Measurements from ENCODE around the gene OBP2B.
"Not testable (repeated sequence)": the region's sequence is repeated elsewhere in the genome, so short reads cannot be mapped to it uniquely, and the experiment has no call there.

OBP2B gene

DNA sequence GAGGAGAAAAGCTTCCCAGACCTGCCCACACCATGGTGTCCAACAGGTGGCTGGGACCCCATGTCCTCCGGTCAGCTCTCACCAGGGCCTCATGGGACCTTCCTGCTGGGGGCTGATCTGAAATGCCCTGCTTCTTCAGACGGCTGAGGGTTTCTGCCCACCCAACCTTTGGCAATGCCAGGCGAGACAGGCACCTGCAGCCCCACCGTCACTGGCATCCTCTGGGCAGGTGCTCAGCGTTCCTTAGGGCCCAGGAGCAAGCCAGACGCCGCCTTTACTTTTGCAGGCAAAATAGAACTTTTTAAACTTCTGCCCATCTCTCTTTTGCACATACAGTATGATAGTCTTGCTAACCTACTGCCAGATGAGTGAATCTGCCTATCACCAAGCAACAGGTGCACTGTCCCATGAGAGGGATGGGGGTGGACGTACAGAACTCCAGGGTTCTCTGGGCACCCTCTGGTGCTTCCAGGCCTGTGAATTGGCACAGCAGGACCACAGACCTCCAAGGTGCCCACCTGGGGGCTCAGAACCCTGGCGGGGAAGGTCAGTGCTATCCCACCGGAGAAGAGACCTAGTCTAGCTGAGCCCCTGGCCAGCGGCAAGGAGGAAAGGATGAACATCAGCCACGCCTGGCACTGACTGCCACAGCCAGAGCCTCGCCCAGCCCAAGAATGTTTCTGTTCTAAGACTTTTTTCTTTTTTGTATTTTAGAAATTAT is 7.5 kb downstream of the OBP2B start:
- no peak for DNase-seq (ENCODE audit: low read depth)

DNA sequence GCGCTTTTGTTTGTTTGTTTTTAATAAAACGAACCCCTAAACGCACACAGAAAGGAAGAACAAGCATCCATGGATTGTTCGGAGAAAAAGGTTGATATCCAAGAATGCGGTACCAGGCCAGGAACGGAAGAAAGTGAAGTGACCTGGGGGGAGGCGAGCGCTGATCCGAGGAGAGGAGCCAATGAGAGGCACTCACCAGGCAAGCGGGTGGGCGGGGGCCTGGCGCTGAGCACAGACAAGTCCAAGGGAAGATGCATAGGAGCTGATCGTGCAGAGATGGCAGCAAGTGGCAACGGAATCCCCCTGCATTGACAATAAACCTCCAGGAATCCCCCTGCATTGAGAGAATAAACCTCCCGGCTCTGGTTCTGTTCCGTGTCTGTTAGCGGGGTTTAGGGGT is 8.4 kb downstream of the OBP2B start:
- no peak for DNase-seq (ENCODE audit: low read depth)

DNA sequence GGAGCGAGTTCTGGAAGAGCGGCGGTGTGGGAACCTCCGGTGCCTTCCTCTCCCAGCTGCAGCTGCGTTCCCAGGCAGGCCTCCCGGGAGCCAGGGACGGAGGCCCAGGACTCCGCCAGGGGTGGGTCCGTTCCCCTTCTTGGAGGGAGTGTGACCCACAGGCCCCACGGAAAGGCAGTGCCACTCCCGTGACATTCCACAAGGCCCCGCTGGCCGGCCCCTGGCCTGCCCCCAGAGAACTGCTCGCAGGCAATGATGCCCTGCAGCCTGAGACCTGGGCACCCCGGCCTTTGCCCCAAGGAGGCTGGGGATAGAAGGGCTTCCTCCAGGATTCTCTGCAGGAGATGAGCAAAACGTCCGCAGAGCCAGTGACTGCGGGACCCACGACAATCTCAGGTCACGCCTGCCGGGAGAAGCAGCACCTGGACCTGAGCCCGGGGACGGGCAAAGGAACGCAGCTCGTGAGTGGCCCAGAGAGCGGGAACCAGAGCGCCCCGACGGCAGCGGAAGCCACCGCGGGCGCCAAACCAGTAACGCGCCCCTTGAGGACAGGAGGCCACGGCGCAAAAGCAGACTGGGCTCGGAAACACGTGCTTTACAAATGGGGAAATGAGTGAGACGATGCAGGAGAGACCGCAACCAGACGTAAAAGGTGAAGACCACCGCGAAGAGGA is 9.3 kb downstream of the OBP2B start:
- no peak for DNase-seq (ENCODE audit: low read depth)

DNA sequence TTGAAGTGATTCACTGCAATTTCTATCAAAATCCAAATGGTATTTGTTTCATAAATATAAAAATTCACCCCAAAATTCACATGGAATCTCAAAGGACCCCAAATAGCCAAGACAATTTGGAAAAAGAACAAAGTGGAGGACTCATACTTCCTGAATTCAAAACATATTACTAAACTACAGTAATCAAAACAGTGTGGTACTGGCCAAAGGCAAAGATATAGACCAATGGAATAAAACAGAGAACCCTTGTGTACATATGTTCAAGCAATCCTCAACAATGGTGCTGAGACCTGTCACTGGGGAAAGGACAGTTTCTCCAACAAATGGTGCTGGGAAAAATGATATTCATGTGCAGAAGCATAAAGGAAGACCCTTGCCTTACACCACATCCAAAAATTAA is 14.0 kb downstream of the OBP2B start:
- DNase-seq (ENCODE audit: low read depth), result no peak

DNA sequence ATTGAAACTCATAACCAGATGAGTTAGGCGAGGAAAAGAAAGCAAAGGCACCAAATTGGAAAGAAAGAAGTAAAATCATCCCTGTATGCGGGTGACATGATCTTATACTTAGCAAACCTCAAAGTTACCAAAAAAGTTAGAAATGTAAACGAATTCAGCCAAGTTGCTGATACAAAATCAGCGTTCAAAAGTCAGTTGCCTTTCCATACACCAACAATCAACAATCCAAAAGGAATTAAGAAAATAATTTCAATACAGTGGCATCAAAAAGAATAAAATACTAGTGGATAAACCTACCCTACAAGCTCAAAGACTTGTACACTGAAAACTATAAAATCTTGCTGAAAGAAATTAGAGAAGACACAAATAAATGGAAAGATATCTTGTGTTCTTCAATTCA is 14.5 kb downstream of the OBP2B start:
- no peak for DNase-seq (ENCODE audit: low read depth)

DNA sequence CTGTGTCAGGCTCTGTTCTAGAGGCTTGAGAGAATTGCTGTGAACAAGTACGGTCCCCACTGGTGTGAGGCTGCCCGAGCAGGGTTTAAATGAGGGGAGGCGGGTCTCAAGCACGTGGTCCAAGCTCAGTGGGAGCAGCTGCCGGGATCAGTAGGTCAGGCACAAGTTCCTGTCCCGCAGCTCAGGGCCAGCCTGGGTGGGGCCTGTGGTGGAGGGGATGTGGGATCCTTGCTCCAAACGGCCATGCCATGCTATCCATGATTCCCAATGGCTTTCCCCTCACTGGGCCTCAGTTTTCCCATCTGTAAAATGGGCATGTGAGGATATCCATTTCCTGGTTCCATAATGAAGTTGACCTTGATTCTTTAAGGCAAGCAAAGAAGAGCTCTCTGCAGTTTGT is 17.1 kb downstream of the OBP2B start:
- DNase-seq (ENCODE audit: low read depth), result no peak

DNA sequence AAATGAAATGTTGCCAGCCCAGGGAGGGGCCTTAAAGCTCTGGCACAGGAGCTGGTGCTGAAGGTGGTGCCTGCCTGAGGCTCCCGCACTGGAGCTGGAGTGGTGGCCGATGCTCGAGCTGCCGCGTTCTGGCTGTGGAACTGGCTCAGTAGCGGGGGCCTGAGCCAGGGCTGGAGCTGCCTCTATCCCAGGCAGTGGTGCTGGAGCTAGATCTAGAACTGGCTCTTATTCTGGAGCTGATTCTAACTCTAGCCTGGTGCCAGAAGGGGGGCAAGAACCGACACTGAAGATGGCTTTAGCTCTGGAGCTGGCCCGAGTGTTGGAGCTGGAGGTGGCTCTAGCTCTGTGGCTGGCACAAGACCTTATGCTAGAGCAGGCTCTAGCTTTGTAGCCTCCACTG is 19.2 kb downstream of the OBP2B start:
- no peak for DNase-seq (ENCODE audit: low read depth)

DNA sequence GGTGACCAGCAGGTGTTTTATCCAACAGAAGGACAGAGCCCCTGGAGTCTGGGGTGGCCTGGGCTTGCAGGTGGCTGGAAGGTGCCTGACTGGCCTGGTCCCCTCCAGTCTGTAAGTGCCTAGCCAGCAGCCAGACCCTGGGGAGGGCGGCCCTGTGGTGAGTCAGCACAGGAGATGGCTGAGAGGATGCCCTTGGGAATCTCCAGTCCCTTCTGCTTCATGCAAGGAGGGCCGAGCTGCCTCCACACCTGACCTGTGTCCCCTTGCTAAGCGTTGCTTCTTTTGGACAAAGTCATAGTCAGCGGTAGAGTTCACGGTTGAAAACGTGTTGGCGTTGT is 20.2 kb downstream of the OBP2B start:
- no peak for DNase-seq (ENCODE audit: low read depth)

DNA sequence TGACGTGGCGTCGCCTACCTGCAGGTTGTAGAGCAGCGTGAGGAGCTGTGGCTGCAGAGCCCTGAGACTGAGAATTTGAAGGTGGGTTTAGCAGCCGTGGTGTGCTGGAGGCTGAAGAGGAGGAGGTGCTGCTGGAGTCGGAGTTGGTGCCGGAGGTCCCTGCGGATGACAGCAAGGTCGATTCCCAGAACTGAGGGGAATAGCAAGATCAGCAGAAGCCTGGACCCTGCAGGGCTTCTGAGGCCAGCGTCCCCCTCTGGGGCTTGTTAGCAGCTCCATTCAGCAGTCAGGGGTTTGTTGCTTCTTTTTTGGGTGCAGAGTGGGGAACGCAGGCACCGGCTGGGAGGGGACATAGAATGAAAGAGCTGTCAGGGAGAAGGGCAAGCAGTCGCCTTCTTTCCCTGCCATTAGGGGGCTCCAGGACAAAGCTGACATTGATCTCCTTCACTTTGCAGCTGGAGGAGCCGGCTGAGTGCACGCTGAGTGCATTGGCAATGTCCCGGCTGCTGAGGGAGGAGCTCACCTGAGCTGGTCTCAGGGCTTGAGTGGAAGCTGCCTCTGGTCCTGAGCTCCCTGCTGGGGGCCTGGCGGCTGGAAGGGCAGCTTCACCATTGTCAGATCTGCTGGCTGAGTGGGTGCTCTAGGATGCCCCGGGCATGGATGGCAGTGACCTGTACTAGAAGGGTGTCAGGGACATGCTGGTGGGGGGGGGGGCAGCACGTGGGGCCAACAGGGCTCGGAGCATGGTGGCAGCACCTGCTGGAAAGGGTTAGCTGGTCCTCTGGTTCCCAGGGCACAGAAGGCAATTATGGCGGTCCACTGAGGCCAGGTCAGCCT is 20.8 kb downstream of the OBP2B start:
- DNase-seq (ENCODE audit: low read depth), result no peak

DNA sequence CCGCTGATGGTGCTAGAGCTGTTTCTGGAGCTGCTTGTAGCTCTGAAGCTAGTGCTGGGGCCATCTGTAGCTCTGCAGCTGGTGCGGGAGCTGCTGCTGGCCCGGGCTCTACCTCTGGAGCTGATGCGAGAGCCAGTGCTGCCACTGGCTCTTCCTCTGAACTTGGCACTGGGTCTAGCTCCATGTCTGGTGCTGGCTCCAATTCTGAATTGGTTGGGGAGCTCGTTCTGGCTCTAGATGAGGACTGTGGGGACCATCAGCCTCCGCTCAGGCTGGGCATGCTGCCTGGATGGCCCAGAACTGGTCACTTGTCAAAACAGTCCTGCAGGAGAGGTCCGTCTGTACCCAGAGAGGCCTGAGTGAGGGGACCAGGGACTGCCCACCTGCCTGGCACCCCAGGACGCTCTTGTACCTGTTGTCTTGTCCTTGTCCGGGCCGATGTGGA is 21.5 kb downstream of the OBP2B start:
- no peak for DNase-seq (ENCODE audit: low read depth)

DNA sequence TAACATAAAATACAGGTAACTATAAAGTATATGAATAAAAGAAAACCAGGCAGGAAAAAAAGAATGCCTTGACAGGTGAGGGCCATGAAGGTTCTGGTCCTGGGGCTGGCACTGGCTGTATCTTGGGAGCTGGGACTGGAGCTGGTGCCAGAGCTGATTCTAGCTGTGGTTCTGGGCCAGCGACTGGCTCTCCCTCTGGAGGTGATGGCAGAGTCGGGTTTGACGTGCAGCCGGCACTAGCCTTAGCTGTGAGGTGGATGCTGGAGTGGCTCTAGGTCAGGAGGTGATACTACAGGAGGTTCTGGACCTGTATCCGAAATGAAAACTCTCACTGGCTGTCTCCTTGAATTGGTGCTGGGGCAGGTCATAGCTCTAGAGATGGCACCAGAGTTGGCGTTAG is 22.3 kb downstream of the OBP2B start:
- no peak for DNase-seq (ENCODE audit: low read depth)

DNA sequence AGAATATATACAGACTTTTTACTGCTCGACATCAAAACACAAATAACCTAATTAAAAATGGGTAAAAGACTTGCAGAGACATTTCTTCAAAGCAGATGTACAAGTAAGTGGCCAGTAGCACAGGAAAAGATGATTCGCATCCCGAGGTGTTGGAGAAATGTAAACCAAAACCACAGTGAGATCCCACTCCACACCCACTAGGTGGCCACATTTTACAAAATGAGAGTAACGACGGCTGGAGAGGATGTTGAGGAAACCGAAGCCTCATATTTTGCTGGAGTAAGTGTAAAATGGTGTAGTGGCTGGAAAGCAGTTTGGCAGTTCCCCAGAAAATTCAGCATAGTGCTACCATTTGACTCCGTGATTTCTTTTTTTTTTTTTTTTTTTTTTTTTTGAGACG is 24.1 kb downstream of the OBP2B start:
- DNase-seq (ENCODE audit: low read depth), result no peak

DNA sequence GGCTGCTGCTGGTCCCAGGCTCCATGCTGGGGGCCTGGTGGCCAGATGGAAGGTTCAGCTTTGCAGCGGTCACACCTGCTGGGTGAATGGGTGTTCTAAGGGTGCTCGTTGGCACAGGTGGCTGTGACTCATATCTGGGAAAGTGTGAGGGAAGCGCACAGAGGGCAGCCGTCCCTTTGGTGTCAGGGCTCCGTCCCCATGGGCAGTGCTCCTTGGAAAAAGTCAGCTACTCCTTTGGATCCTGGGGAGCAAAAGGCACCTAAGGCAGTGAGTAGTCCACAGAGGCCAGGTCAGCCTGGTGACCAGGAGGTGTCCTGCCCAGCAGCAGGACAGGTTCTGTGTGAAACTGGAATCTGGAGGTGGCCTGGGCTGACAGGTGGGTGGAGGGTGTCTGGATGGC is 26.9 kb downstream of the OBP2B start:
- no peak for DNase-seq (ENCODE audit: low read depth)

DNA sequence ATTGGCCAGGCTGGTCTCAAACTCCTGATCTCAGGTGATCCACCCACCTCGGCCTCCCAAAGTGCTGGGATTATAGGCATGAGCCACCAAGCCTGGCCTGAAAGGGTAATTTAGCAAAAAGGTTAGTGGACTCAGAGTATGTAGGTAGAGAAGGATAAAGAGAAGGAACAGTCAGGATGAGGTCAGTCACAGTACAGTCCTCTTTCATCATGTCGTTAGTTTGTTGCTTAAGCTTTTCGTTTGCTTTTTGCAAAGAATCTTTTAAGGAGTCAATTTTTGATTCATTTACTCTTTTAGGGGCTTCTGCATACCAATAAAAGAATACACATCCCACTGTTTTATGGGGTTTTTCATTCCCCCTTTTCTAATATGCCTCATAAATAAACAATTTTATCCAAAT is 27.5 kb downstream of the OBP2B start:
- DNase-seq (ENCODE audit: low read depth), result no peak

DNA sequence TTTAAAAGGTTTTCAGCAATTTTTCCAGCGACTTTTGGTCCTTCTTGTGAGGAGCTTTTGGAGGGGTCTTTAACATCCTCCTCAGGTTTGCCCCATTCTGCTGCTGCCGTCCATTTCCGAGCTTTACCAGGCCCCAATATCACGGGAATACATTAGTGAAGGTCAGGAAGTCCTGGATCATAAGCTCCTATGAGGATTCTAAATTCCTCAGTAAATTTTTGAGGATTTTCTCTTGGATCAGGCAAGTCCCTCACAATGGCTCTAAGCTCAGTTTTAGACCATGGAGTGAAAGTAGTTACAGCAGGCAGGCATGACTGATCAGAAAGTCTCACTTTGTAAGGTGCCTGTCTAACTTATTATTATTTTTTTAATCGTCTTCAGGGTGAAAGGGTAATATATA is 28.1 kb downstream of the OBP2B start:
- DNase-seq (ENCODE audit: low read depth), result no peak

DNA sequence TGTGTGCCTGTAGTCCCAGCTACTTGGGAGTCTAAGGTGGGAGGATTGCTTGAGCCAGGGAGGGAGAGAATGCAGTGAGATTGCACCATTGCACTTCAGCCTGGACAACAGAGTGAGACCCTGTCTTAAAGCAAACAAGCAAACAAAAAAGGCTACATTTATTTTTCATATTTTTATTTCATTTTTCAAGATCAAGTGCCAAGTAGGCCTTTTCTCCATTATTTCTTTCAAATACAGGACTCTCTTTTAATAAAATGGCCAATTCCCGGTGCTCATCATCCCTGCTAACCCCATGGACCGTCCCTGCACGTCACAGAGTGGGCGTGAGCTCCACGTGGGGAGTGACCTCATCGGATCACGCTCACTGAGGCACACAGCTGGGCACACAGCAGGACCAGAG is 36.0 kb downstream of the OBP2B start:
- no peak for DNase-seq (ENCODE audit: low read depth)

DNA sequence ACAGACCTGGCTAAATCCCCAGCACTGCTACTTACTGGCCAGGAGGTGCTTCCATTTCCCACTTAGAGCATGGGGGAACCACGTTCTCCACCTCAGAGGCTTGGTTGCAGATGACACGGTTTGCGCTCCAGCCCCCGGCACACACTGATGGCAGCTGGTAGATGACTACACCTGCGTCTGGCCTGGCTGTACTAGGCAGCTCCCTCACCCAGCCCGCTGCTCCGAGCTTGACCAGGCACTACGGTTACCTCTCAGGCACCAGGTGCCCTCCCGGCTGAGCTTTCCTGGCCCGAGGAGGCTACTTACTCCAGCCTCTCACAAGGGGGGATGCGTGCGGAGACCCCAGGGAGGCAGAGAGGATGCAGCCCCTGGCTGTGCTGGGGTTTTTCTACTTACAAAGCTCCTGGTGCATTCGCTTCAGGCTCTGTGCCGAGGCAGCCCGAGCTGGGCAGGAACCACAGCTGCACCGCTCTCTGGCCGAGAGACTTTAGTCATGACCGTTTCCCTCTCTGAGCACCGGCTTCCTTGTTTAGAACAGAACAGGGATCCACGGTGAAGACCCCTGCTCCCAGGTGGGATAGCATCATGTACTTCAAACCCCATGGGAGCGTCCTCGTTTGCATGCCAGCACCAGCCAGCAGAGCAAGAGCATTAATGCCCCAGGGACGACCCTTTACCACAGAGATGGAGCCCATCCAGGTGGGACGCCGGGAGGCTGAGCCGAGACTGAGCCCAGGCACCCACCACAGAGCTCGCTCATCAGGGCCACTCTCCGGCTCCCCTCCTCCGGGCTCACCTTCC is 37.7 kb downstream of the OBP2B start:
- no peak for DNase-seq (ENCODE audit: low read depth)

DNA sequence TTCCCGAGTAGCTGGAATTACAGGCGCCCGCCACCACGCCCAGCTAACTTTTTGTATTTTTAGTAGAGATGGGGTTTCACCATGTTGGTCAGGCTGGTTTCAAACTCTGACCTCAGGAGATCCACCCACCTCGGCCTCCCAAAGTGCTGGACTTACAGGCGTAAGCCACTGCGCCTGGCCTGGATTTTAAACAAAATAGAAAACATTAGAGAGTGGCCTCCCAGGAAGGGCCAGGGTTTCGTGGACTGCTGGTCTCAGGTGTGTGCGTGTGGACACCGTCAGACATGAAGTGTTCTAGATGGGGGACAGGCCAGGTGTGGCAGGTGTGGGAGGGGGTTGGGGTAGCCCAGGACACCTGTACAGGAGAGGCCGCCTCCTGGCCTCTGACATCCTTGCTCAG is 38.3 kb downstream of the OBP2B start:
- no peak for DNase-seq (ENCODE audit: low read depth)

DNA sequence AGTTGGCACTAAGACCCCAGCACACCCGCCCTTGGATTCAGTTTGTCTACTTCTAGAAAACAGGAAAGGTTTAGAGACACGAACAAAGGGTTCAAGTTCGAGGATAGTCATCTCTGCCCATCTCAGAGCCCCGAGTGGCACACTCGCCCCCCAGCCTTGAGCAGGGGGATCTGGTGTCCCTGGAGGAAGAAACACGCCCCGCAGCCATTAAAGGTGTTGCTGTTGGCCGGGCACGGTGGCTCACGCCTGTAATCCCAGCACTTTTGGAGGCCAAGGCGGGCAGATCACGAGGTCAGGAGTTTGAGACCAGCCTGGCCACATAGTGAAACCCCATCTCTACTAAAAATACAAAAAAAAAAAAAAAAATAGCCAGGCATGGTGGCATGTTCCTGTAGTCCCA is 39.4 kb downstream of the OBP2B start:
- not testable (repeated sequence) for DNase-seq (ENCODE audit: low read depth)

DNA sequence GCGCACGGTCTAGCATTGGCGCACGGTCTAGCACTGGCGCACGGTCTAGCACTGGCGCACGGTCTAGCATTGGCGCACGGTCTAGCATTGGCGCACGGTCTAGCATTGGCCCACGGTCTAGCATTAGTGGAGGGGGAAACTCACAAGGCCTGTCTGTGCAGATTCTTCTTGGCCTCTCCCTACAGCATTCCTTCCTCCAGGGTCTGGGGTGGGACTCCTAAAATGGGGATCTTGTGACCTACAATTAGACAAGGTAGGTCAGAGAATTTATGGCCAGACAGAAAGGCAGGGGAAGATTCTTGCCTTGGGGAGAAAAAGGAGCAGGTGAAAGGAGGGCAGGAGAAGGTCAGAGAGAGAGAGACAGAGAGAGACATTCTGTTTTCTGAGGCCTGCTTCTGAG is 39.9 kb downstream of the OBP2B start:
- no peak for DNase-seq (ENCODE audit: low read depth)

DNA sequence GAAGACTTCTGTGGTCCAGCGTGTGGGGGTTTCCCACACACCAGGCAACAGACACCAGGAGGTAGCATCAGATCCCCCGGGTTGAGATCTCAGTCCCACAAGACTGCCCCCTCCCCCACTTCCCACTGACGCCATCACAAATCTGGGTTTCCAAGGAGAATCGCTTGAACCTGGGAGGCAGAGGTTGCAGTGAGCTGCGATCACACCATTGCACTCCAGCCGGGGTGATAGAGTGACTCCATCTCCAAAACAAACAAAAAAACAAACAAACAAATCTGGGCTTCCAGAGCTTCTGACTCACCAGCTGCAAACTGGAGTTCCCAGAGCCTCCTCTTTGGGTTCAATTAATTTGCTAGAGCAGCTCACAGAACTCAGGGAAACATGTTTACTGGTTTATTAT is 40.6 kb downstream of the OBP2B start:
- DNase-seq (ENCODE audit: low read depth), result no peak

DNA sequence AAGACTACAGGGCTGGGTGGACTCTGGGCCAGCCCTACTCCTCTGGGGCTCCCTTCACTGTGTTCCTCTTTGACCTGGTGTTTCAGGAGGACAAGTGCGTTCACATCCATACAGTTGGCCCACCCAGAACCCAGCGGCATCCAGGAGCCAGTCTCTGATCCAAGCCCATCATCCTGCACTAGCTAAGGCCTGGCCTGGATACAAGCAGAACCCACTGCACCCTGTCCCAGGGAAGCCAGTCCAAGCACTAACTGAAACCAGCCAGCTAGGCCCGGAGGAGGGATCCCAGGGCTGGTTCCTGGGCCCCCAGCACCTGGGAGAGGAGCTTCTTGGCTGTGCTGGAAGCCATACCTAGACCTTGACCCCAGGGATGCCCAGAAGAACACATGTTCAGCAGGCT is 41.3 kb downstream of the OBP2B start:
- DNase-seq (ENCODE audit: low read depth), result no peak

Measured in stimulated activated CD4-positive, alpha-beta T cell treated with anti-CD3 and anti-CD28 coated beads, Interleukin-2, amount 100 ng/mL, for 4 hours (primary cell).